ENCODE measurements around the gene PTPRG. TPM values are rescaled to one million over a fixed set of nuclear protein-coding genes. Genes with fewer than 3 reads are reported as not detected.

Gene PTPRG
- total RNA-seq, 1 donor from 2014 or later = 80.7 TPM

GRCh38 chr3:61667814-61668213 lies 106.4 kb downstream of the PTPRG start:
- H3K27me3 Mint-ChIP-seq (ENCODE audit: unreplicated experiment) = peaks cover 2% of the 10 kb centered on the region
- H3K4me1 Mint-ChIP-seq (ENCODE audit: unreplicated experiment) = peaks cover 5% of the 10 kb centered on the region
- H3K27ac Mint-ChIP-seq (ENCODE audit: unreplicated experiment) = no peak overlapping the region
- H3K4me3 Mint-ChIP-seq (ENCODE audit: unreplicated experiment) = no peak overlapping the region
- TF ChIP-seq CTCF (IDR thresholded peaks at IDR 0.05; ENCODE audit: unreplicated experiment) = no peak
- DNase-seq (ENCODE audit: low spot score) = no peak
- H3K36me3 Mint-ChIP-seq (ENCODE audit: low read depth, unreplicated experiment) = no peaks in the 10 kb centered on the region
- H3K9me3 Mint-ChIP-seq (ENCODE audit: unreplicated experiment) = no peaks in the 10 kb centered on the region

- no peak for DNase-seq (ENCODE audit: low spot score)
- Mint-ChIP-seq H3K36me3 (ENCODE audit: low read depth, unreplicated experiment) (no peaks in the 10 kb centered on the region), H3K27ac (ENCODE audit: unreplicated experiment) (no peak overlapping the region), H3K27me3 (ENCODE audit: unreplicated experiment) (peaks cover 2% of the 10 kb centered on the region), H3K4me1 (ENCODE audit: unreplicated experiment) (peaks cover 5% of the 10 kb centered on the region), H3K4me3 (ENCODE audit: unreplicated experiment) (no peak overlapping the region), H3K9me3 (ENCODE audit: unreplicated experiment) (no peaks in the 10 kb centered on the region)
- TF ChIP-seq CTCF (IDR thresholded peaks at IDR 0.05; ENCODE audit: unreplicated experiment) = no peak
Observed at GRCh38 chr3:61668317-61668864, 107.0 kb downstream of the PTPRG start.

GRCh38 chr3:61669203-61669602 lies 107.8 kb downstream of the PTPRG start:
- no peak overlapping the region for H3K27ac Mint-ChIP-seq (ENCODE audit: unreplicated experiment)
- no peak for TF ChIP-seq CTCF (IDR thresholded peaks at IDR 0.05; ENCODE audit: unreplicated experiment)
- H3K4me3 Mint-ChIP-seq (ENCODE audit: unreplicated experiment) = no peak overlapping the region
- peaks cover 5% of the 10 kb centered on the region for H3K4me1 Mint-ChIP-seq (ENCODE audit: unreplicated experiment)
- H3K36me3 Mint-ChIP-seq (ENCODE audit: low read depth, unreplicated experiment) = no peaks in the 10 kb centered on the region
- no peaks in the 10 kb centered on the region for H3K9me3 Mint-ChIP-seq (ENCODE audit: unreplicated experiment)
- H3K27me3 Mint-ChIP-seq (ENCODE audit: unreplicated experiment) = no peaks in the 10 kb centered on the region
- no peak for DNase-seq (ENCODE audit: low spot score)

- no peaks in the 10 kb centered on the region for H3K36me3 Mint-ChIP-seq (ENCODE audit: low read depth, unreplicated experiment)
- DNase-seq (ENCODE audit: low spot score) = no peak
- no peak for TF ChIP-seq CTCF (IDR thresholded peaks at IDR 0.05; ENCODE audit: unreplicated experiment)
- H3K4me3 Mint-ChIP-seq (ENCODE audit: unreplicated experiment) = no peak overlapping the region
- no peaks in the 10 kb centered on the region for H3K27me3 Mint-ChIP-seq (ENCODE audit: unreplicated experiment)
- H3K4me1 Mint-ChIP-seq (ENCODE audit: unreplicated experiment) = peaks cover 5% of the 10 kb centered on the region
- H3K9me3 Mint-ChIP-seq (ENCODE audit: unreplicated experiment) = no peaks in the 10 kb centered on the region
- H3K27ac Mint-ChIP-seq (ENCODE audit: unreplicated experiment) = no peak overlapping the region
Observed at GRCh38 chr3:61669668-61670299, 108.4 kb downstream of the PTPRG start.

DNA sequence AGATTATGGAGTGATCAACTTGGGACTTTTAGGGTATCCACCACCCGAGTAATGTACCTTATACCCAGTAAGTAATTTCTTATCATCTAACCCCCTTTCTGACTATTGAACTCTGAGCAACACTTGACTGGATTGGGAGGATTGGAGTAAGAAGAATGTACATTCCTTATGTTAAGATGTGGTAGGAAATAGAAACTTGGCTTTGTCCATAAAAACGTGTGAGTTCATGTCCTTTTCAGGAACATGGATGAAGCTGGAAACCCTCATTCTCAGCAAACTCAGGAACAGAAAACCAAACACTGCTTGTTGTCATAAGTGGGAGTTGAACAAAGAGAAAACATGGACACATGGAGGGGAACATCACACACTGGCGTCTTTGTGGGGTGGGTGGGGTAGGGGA lies 112.3 kb downstream of the PTPRG start:
- Mint-ChIP-seq H3K9me3 (ENCODE audit: unreplicated experiment) (no peaks in the 10 kb centered on the region), H3K27ac (ENCODE audit: unreplicated experiment) (no peak overlapping the region), H3K4me1 (ENCODE audit: unreplicated experiment) (no peaks in the 10 kb centered on the region), H3K4me3 (ENCODE audit: unreplicated experiment) (no peak overlapping the region), H3K27me3 (ENCODE audit: unreplicated experiment) (no peaks in the 10 kb centered on the region), H3K36me3 (ENCODE audit: low read depth, unreplicated experiment) (no peaks in the 10 kb centered on the region)
- DNase-seq (ENCODE audit: low spot score) = no peak
- no peak for TF ChIP-seq CTCF (IDR thresholded peaks at IDR 0.05; ENCODE audit: unreplicated experiment)

Measured in endothelial cell (in vitro differentiated cells).